SK-MEL-5 (cell line): ENCODE measurements around the gene PTPRG. TPM values are rescaled to one million over a fixed set of nuclear protein-coding genes. Genes with fewer than 3 reads are reported as not detected.
A peak's percentile ranks its signal among the peaks of the same experiment; 100 is the strongest.
"Not testable (repeated sequence)": the region's sequence is repeated elsewhere in the genome, so short reads cannot be mapped to it uniquely, and the experiment has no call there.

Experiments
- DNase-seq: peaks from one replicate; pipeline ENCODE4 v3.0.0-alpha.2; 2016; ENCODE audit warnings: low read depth, low spot score
- in situ Hi-C: cut with HindIII; loops from 2 replicates; pipeline ENCODE4 v1.10.0; 2016; ENCODE audit warnings: low sequenced_read_pairs, high pct_unique_total_duplicates, low pct_unique_long_range_greater_than_20kb
- total RNA-seq: library from RNA; depleted of rRNA; stranded (reverse); fragments of >200 nt; shearing (Covaris generic); gene quantifications from 2 replicates; pipeline ENCODE4 v1.2.3, GENCODE V29; 2014

Gene PTPRG
- total RNA-seq, 1 experiment from 2014 or later: 35.3 TPM

- in situ Hi-C loops: no loop called here
- no peak for DNase-seq
Observed at GRCh38 chr3:61742006-61742405, 180.6 kb downstream of the PTPRG start.

GRCh38 chr3:61743067-61743466 is 181.7 kb downstream of the PTPRG start:
- in situ Hi-C loops: no loop called here

GRCh38 chr3:61743686-61744242 is 182.4 kb downstream of the PTPRG start:
- no peak for DNase-seq
- in situ Hi-C loops: no loop called here

More at GRCh38 chr3:61743067-61743466, 181.7 kb downstream of the PTPRG start:
- DNase-seq: no peak

GRCh38 chr3:61748288-61748687 is 186.9 kb downstream of the PTPRG start:
- DNase-seq: no peak
- in situ Hi-C loops: no loop called here

- in situ Hi-C loops: no loop called here
- no peak for DNase-seq
Observed at GRCh38 chr3:61750766-61751165, 189.4 kb downstream of the PTPRG start.

- in situ Hi-C loops: no loop called here
- no peak for DNase-seq
Observed at GRCh38 chr3:61758839-61759238, 197.5 kb downstream of the PTPRG start.

- in situ Hi-C loops, DNase-seq: not testable (repeated sequence)
Observed at GRCh38 chr3:61760783-61761182, 199.4 kb downstream of the PTPRG start.

GRCh38 chr3:61761694-61762430 is 200.5 kb downstream of the PTPRG start:
- in situ Hi-C loops: no loop called here
- no peak for DNase-seq

- no peak for DNase-seq
Observed at GRCh38 chr3:61765157-61765876, 203.9 kb downstream of the PTPRG start.

GRCh38 chr3:61768284-61769037 is 207.1 kb downstream of the PTPRG start:
- in situ Hi-C loops: no loop called here
- no peak for DNase-seq

More at GRCh38 chr3:61765157-61765876, 203.9 kb downstream of the PTPRG start:
- in situ Hi-C loops: no loop called here

GRCh38 chr3:61769266-61769990 is 208.1 kb downstream of the PTPRG start:
- no peak for DNase-seq
- in situ Hi-C loops: no loop called here

- in situ Hi-C loops: no loop called here
- no peak for DNase-seq
Observed at GRCh38 chr3:61771976-61772375, 210.6 kb downstream of the PTPRG start.

- DNase-seq: no peak
- in situ Hi-C loops: no loop called here
Observed at GRCh38 chr3:61772456-61772855, 211.1 kb downstream of the PTPRG start.

- no peak for DNase-seq
- in situ Hi-C loops: no loop called here
Observed at GRCh38 chr3:61774279-61774890, 213.0 kb downstream of the PTPRG start.

GRCh38 chr3:61776390-61776789 is 215.0 kb downstream of the PTPRG start:
- in situ Hi-C loops: no loop called here
- no peak for DNase-seq

GRCh38 chr3:61777483-61777882 is 216.1 kb downstream of the PTPRG start:
- in situ Hi-C loops: no loop called here

GRCh38 chr3:61778095-61778494 is 216.7 kb downstream of the PTPRG start:
- peak; percentile 78 for DNase-seq
- in situ Hi-C loops: no loop called here

More at GRCh38 chr3:61777483-61777882, 216.1 kb downstream of the PTPRG start:
- DNase-seq: peak; percentile 44
